Activated B cell treated with CpG ODN at 0.5 μM for 24 hours (primary cell): Measurements from ENCODE around the gene COX19. TPM values are rescaled to one million over a fixed set of nuclear protein-coding genes. Genes with fewer than 3 reads are reported as not detected.
A peak's percentile ranks its signal among the peaks of the same experiment; 100 is the strongest.

Source experiments
- ATAC-seq: fragments of 200-7000 bp; cut with Tn5 transposase; one replicate; pipeline ENCODE4 v1.10.0; 2021; ENCODE audit warnings: low read depth, mild to moderate bottlenecking, moderate library complexity
- CTCF ChIA-PET: fragments of 350-600 bp; sonication (Branson Sonifier 250); formaldehyde crosslinking; loops from one replicate; lab custom pipeline; 2021; ENCODE audit warnings: antibody characterized with exemption; lab: Charles Lee
- POLR2A ChIA-PET: fragments of 350-600 bp; sonication (Branson Sonifier 250); formaldehyde crosslinking; loops from one replicate; lab custom pipeline; 2021; ENCODE audit warnings: antibody characterized with exemption; lab: Charles Lee
- DNase-seq: peaks from one replicate; pipeline ENCODE4 v3.0.0; 2022
- H3K27ac Mint-ChIP-seq: one replicate; pipeline ENCODE4 v1.8.0; 2020; ENCODE audit warnings: mixed read lengths
- H3K27me3 Mint-ChIP-seq: one replicate; pipeline ENCODE4 v1.8.0; 2021; ENCODE audit warnings: mixed read lengths
- H3K36me3 Mint-ChIP-seq: one replicate; pipeline ENCODE4 v1.8.0; 2021; ENCODE audit warnings: low read depth, mixed read lengths
- H3K4me1 Mint-ChIP-seq: one replicate; pipeline ENCODE4 v1.8.0; 2021; ENCODE audit warnings: mixed read lengths
- H3K4me3 Mint-ChIP-seq: one replicate; pipeline ENCODE4 v1.8.0; 2020; ENCODE audit warnings: mild to moderate bottlenecking, mixed read lengths
- H3K9me3 Mint-ChIP-seq: one replicate; pipeline ENCODE4 v1.8.0; 2020; ENCODE audit warnings: mixed read lengths
- intact Hi-C: fragments of 100-400 bp; cut with micrococcal nuclease; formaldehyde crosslinking; loops from one replicate; pipeline ENCODE4 v1.15.1; 2024
- total RNA-seq: library from RNA; stranded (reverse); gene quantifications from 2 replicates; pipeline ENCODE4 v1.2.3, GENCODE V29; 2022
- TF ChIP-seq, protein P1 (sequence below): fragments of 200-600 bp; IDR thresholded peaks from one replicate; pipeline ENCODE4 v1.8.0; 2022; ENCODE audit warnings: antibody characterized with exemption, mild to moderate bottlenecking

Gene COX19
- total RNA-seq, 1 donor from 2014 or later: 24.5 TPM

DNA sequence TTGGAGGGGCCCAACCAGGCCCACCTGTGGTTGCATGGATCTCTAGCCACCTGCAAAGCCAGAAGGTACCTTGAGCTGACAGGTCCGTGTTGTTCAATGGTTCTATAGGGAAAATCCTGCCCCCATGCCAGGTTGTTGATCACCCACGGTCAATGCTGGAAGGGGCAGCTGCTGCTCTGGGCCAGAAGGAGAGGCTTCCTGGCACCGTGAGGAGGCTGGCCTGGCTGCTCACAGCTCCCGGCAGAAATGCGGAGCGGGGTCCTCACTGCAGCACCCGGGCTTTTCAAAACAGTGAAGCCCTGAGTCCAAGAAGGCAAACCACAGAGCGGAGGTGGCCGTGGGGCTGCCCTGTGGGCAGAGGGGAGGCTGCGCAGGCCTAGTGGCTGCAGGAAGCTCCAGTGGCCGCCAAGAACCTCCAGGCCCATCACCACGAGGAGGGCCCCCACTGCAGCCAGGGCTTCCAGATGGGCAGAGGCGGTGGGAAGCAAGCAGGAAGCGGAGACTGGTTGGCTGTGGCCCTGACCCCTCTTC, 44.0 kb upstream of the COX19 start:
- Mint-ChIP-seq H3K4me3 (no peak overlapping the region), H3K36me3 (peaks cover 34% of the 10 kb centered on the region), H3K9me3 (no peaks in the 10 kb centered on the region), H3K4me1 (peaks cover 41% of the 10 kb centered on the region), H3K27ac (no peak overlapping the region), H3K27me3 (no peaks in the 10 kb centered on the region)
- TF ChIP-seq, protein P1, sequence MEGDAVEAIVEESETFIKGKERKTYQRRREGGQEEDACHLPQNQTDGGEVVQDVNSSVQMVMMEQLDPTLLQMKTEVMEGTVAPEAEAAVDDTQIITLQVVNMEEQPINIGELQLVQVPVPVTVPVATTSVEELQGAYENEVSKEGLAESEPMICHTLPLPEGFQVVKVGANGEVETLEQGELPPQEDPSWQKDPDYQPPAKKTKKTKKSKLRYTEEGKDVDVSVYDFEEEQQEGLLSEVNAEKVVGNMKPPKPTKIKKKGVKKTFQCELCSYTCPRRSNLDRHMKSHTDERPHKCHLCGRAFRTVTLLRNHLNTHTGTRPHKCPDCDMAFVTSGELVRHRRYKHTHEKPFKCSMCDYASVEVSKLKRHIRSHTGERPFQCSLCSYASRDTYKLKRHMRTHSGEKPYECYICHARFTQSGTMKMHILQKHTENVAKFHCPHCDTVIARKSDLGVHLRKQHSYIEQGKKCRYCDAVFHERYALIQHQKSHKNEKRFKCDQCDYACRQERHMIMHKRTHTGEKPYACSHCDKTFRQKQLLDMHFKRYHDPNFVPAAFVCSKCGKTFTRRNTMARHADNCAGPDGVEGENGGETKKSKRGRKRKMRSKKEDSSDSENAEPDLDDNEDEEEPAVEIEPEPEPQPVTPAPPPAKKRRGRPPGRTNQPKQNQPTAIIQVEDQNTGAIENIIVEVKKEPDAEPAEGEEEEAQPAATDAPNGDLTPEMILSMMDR: no peak
- ATAC-seq (no peak), DNase-seq (no peak)
- intact Hi-C loops: no loop called here
- CTCF ChIA-PET: interaction anchor here (1.1 to 9.5 kb wide), 3 partner anchors 25 to 46 kb away, joined by 3 to 55 read pairs (median 4); no protein-coding TSS in a partner anchor
- POLR2A ChIA-PET: interaction anchor here (0.6 to 2.9 kb wide), 7 partner anchors 8 to 53 kb away, joined by 3 to 13 read pairs (median 5); no protein-coding TSS in a partner anchor

DNA sequence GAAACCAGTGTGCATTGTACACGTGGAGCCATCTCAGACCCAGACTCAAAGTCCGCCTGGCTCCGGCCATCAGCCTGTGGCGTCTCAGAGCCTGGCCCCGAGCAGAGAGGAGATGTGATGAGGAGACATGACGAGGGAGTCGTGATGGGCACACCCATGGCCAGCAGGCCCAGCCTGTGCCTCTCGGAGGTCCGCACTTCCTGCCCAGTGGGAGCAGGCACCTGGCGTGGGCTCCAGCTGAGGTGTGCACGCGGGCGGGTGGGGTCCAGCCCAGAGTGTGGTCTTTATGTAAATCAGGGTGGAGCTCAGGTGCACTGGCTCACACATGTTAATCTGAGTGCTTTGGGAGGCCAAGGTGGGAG, 43.0 kb upstream of the COX19 start:
- ChIA-PET CTCF (interaction anchor here (9.5 kb wide), 1 partner anchor 47 kb away, joined by 55 read pairs; no protein-coding TSS in a partner anchor), POLR2A (interaction anchor here (1.1 to 2.2 kb wide), 4 partner anchors 9 to 25 kb away, joined by 4 to 8 read pairs (median 6); no protein-coding TSS in a partner anchor)
- H3K4me1 Mint-ChIP-seq: peaks cover 39% of the 10 kb centered on the region
- intact Hi-C loops: no loop called here
- H3K4me3 Mint-ChIP-seq: peak overlapping the region; percentile 19
- H3K27ac Mint-ChIP-seq: no peak overlapping the region
- TF ChIP-seq, protein P1: no peak
- H3K9me3 Mint-ChIP-seq: no peaks in the 10 kb centered on the region
- H3K36me3 Mint-ChIP-seq: peaks cover 41% of the 10 kb centered on the region
- no peak for DNase-seq
- H3K27me3 Mint-ChIP-seq: no peaks in the 10 kb centered on the region
- no peak for ATAC-seq

DNA sequence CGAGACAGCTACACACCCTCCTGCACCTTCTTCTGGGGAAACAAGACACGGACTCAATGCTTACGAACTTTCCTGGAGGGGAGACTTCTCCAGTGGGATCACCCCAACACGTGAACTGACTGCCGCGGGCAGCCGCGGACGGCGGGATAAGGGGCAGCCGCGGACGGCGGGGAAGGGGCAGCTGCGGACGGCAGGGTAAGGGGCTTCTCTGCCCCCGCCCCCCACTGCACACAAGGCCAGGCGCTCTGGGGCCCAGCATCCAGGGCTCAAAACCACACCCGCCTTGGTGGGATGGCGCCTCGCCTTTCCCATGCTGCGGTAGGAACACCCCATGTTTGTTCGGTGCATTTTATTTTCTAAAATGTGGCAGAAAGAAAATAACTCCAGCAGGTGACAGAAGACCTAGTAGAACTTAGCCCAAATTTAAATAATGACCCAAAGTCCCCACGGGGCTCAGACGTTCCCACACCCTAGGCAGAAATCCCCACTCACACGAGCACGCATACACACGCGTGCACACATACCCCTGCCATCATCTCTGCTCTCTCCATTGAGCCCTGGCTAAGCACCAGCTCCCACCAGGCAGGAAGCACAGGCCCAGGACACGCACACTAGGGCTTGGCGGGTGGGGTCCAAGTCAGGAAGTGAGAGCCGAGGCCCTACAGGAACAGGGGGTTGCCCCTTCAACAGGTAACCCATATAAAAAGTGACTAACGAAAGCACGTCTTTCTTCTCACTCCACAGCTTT, 42.4 kb upstream of the COX19 start:
- intact Hi-C loops: no loop called here
- DNase-seq (no peak), ATAC-seq (no peak)
- H3K36me3 Mint-ChIP-seq: peaks cover 41% of the 10 kb centered on the region
- H3K27me3 Mint-ChIP-seq: no peaks in the 10 kb centered on the region
- H3K27ac Mint-ChIP-seq: no peak overlapping the region
- ChIA-PET POLR2A (interaction anchor here (1.0 to 2.2 kb wide), 4 partner anchors 8 to 48 kb away, joined by 3 to 8 read pairs (median 4); no protein-coding TSS in a partner anchor), CTCF (interaction anchor here (9.5 kb wide), 1 partner anchor 48 kb away, joined by 55 read pairs; no protein-coding TSS in a partner anchor)
- no peaks in the 10 kb centered on the region for H3K9me3 Mint-ChIP-seq
- H3K4me3 Mint-ChIP-seq: peak overlapping the region; percentile 19
- TF ChIP-seq, protein P1: no peak
- H3K4me1 Mint-ChIP-seq: peaks cover 34% of the 10 kb centered on the region

DNA sequence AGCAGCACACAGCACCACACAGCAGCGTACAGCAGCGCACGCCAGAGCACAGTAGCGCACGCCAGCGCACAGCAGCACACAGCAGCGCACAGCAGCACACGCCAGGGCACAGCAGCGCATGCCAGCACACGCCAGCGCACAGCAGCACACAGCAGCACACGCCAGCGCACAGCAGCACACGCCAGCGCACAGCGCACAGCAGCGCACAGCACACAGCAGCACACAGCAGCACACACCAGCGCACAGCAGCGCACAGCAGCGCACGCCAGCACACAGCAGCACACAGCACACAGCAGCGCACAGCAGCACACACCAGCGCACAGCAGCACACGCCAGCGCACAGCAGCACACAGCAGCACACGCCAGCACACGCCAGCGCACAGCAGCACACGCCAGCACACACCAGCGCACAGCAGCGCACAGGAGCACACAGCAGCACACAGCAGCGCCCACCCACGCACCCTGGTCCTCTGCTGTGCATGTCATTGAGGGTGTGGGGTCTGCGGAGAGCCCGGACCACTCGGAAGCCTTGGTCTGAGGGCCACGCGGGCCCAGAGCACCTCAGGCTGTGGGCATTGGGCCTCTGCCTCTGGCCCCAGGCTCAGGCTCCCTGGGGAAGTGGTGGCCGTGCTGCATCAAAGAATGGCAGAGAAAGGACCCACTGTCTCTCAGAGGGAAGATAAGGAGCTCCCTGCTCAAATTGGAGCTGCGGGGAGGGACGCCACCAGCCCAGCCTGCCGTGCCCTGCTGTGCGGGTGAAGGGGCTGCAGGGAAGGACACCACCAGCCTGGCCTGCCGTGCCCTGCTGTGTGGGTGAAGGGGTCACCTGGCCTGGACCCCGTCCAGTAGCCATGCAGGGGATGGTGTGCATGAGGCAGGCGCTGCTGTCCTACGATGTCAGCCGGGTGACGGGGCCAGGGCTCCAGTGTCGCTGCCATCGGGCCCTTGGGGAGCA, 41.5 kb upstream of the COX19 start:
- intact Hi-C loops: no loop called here
- ChIA-PET CTCF (interaction anchor here (9.5 kb wide), 1 partner anchor 49 kb away, joined by 55 read pairs; no protein-coding TSS in a partner anchor), POLR2A (interaction anchor here (1.0 to 1.4 kb wide), 2 partner anchors 9 to 49 kb away, joined by 3 read pairs; no protein-coding TSS in a partner anchor)
- no peaks in the 10 kb centered on the region for H3K9me3 Mint-ChIP-seq
- no peak overlapping the region for H3K27ac Mint-ChIP-seq
- TF ChIP-seq, protein P1: no peak
- H3K36me3 Mint-ChIP-seq: peaks cover 34% of the 10 kb centered on the region
- H3K4me3 Mint-ChIP-seq: no peak overlapping the region
- no peak for ATAC-seq
- no peaks in the 10 kb centered on the region for H3K27me3 Mint-ChIP-seq
- peaks cover 35% of the 10 kb centered on the region for H3K4me1 Mint-ChIP-seq
- no peak for DNase-seq
